ACHN (cell line): ENCODE data around the gene NLGN2.

Source experiments
- DNase-seq: peaks from one replicate; pipeline ENCODE4 v3.0.0-alpha.2; 2015
- in situ Hi-C: cut with HindIII; loops from 2 replicates; pipeline ENCODE4 v1.10.0; 2017; ENCODE audit warnings: low sequenced_read_pairs, low pct_ligation_motif_present, low pct_unique_long_range_greater_than_20kb

Gene NLGN2

DNA sequence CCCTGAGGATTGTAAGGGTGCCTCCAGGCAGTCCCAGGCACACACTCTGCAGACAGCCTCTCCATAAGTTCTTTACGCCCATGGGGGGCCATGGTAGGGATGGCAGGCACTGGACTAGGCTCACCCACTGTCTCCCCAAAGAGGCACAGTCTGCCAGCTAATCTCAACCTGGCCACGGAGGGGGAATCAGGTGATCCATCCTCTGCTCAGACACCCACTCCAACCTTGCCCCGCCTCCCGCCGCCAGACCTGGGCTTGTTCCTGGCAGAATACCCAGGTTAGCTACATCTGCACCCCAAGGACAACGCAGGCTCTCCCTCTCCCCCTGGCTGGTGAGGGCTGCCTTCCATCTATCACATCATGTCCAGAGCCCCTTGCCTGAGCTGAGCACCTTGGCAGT lies 1.2 kb downstream of the NLGN2 start:
- in situ Hi-C loops, result no loop called here
- no peak for DNase-seq

DNA sequence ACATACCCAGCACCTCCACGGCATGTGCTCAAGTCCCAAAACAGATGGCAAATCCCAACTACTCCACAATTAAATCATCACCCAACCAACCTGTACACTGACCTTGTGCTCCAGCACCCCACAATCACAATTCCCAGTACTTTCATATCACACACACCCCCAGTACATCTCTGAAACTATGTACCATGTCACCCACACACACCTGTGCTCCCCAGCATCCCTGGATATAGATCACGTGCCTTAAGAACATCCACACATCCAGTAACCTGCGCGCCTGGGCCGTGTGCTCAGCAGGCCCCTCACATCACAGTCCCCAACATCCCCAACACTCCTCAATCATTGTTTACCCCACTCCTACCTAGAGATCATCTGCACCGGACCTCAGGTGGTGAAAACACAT lies 2.1 kb downstream of the NLGN2 start:
- DNase-seq, result no peak
- in situ Hi-C loops, result no loop called here

GRCh38 chr17:7410634-7411426 lies 3.2 kb downstream of the NLGN2 start:
- in situ Hi-C loops, result no loop called here

DNA sequence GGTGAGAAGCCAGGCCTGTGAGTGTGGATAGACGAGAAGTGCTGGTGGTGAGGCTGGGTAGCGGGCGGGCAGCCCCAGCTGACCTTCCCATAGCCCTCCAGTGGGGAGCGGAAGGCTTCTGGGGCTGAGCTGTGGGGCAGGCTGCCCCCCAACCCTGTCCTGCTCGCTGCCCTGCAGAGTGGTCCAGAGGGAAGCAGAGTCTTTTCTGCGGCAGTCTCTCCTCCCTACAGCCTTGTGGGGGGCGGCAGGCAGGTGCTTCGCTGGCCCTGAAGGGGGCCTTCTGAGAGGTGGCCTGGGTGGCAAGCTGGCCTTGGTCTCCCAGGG lies 3.7 kb downstream of the NLGN2 start:
- in situ Hi-C loops, result no loop called here
- DNase-seq, result no peak

More at GRCh38 chr17:7410634-7411426, 3.2 kb downstream of the NLGN2 start:
- DNase-seq, result no peak

- in situ Hi-C loops, result no loop called here
- DNase-seq, result no peak
Measured at GRCh38 chr17:7413346-7413985, 5.8 kb downstream of the NLGN2 start.

GRCh38 chr17:7414837-7415236 lies 7.2 kb downstream of the NLGN2 start:
- no peak for DNase-seq
- in situ Hi-C loops, result no loop called here

DNA sequence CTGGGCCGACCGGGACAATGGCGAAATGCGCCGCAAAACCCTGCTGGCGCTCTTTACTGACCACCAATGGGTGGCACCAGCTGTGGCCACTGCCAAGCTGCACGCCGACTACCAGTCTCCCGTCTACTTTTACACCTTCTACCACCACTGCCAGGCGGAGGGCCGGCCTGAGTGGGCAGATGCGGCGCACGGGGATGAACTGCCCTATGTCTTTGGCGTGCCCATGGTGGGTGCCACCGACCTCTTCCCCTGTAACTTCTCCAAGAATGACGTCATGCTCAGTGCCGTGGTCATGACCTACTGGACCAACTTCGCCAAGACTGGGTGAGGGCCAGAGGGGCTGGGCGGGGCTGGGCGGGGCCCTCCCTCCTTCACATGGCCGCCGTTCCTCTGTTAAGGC lies 8.1 kb downstream of the NLGN2 start:
- in situ Hi-C loops, result no loop called here
- no peak for DNase-seq

DNA sequence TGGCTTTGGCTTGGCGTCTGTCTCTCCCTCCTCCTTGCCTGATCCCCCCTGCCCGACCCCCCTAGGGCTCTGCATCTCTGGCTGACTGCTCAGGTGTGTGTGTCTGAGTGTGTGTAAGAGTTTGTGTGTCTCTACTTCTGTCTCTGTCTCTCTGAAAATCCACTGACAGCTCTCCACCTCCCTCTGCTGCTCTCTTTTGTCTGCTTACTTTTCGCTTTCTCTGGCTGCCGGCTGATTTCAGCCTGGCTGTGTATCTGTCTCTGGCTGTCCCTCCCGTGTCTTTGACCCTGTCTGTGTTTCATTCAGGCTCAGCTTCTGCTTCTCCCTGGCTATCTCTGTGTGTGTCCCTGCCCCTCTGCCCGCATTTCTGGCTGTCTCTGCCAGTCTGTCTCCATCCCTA lies 8.7 kb downstream of the NLGN2 start:
- no peak for DNase-seq
- in situ Hi-C loops, result no loop called here

- in situ Hi-C loops, result no loop called here
- no peak for DNase-seq
Measured at GRCh38 chr17:7417056-7417655, 9.5 kb downstream of the NLGN2 start.

- in situ Hi-C loops, result no loop called here
- no peak for DNase-seq
Measured at GRCh38 chr17:7418472-7419152, 11.0 kb downstream of the NLGN2 start.

GRCh38 chr17:7419819-7420610 lies 12.4 kb downstream of the NLGN2 start, which contains the start of gene SPEM1:
TSS of gene SPEM1 (plus strand) at chr17:7420324. CDS start at chr17:7420385, 61 bp downstream.
- in situ Hi-C loops, result no loop called here
- no peak for DNase-seq

DNA sequence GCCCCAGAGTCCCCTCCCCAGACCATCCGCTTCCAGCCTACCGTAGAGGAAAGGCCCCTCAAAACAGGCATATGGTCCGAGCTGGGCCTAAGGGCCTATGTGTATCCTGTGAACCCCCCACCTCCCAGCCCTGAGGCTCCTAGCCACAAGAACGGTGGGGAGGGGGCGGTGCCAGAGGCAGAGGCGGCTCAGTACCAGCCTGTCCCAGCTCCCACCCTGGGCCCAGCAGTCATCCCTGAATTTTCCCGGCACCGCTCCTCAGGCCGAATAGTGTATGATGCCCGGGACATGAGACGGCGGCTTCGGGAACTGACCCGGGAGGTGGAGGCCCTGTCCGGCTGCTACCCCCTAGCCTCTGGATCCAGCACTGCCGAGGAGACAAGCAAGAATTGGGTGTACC lies 13.5 kb downstream of the NLGN2 start:
- in situ Hi-C loops, result no loop called here
- no peak for DNase-seq

GRCh38 chr17:7423679-7424078 lies 16.0 kb downstream of the NLGN2 start:
- no peak for DNase-seq
- in situ Hi-C loops, result no loop called here

DNA sequence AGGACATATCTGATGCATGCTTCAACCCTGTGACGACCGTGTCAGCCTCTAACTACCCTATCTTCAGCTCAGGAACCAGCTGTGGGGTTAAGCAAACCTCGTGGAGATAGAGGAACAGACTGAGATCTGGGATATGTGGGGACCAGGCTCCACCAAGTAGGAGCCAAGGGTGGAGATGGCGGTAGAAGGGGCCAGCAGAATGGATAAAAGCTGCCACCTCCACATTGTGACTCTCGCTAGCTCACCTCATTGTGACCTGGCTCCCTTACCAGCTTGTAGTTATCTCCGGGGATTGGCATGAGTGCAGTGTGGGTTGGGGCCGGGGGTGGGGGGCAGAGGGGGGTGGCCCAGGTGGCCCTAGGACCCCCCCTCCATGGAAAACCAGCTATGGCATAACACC lies 17.7 kb downstream of the NLGN2 start, which contains the start of gene SPEM2:
SPEM2 (plus strand) TSS at position 301 of the 400 bp plus-strand sequence; CDS start at position 374, 73 bp downstream.
- in situ Hi-C loops, result no loop called here
- DNase-seq, result no peak

- no peak for DNase-seq
- in situ Hi-C loops, result no loop called here
Measured at GRCh38 chr17:7425756-7426155, 18.1 kb downstream of the NLGN2 start.

- DNase-seq, result no peak
- in situ Hi-C loops, result no loop called here
Measured at GRCh38 chr17:7426203-7426863, 18.7 kb downstream of the NLGN2 start.

GRCh38 chr17:7426896-7427489 lies 19.3 kb downstream of the NLGN2 start:
- no peak for DNase-seq
- in situ Hi-C loops, result no loop called here

DNA sequence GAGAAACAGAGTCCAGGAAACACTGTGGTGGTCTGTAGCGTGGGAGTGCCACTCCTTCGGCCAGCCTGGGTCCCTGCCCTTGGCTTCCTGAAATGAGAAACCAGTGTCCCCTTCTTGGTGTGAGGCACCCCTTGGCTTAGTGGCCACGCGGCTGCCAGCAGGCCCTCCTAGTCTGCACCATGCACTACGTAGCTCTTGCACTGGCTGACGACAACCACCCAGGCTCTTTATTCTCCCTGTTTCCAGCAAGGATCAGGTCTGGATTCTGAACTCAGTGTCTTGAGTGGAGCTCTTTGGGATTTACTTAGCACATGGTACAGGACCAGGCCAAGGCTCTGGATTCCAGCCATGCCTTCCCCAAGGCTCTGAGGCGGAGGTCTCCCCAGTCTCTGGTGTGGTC lies 19.9 kb downstream of the NLGN2 start:
- DNase-seq, result no peak
- in situ Hi-C loops, result no loop called here
